Neutrophil (primary cell): ENCODE data around the gene ABCC4.

ENCODE experiments used
- H3K27ac ChIP-seq: fragments of 200-600 bp; sonication (generic); 2 replicates; pipeline ENCODE4 v1.5.1; 2016; ENCODE audit warnings: mild to moderate bottlenecking, moderate library complexity
- H3K27me3 ChIP-seq: fragments of 200-600 bp; sonication (generic); 2 replicates; pipeline ENCODE4 v1.6.0; 2016; ENCODE audit warnings: mild to moderate bottlenecking
- H3K36me3 ChIP-seq: fragments of 200-600 bp; sonication (generic); 2 replicates; pipeline ENCODE4 v1.5.1; 2017
- H3K4me1 ChIP-seq, 2 experiments: fragments of 200-600 bp in 1 of 2; sonication (generic) in 1 of 2; 1 replicate in 1 of 2; 2 replicates in 1 of 2; pipeline versions ENCODE4 v1.5.1 to v1.6.1; 2013 to 2016; ENCODE audit warnings: low read depth in 1 of 2, low read length in 1 of 2, mild to moderate bottlenecking in 1 of 2, moderate library complexity in 1 of 2; ENCODE audit not compliant: control insufficient read depth in 1 of 2, insufficient read depth in 1 of 2
- H3K4me3 ChIP-seq, 2 experiments: fragments of 200-600 bp in 1 of 2; sonication (generic) in 1 of 2; 1 replicate in 1 of 2; 2 replicates in 1 of 2; pipeline ENCODE4 v1.5.1; 2013 to 2016; ENCODE audit warnings: low read depth in 1 of 2, low read length in 1 of 2, mild to moderate bottlenecking in 1 of 2, moderate library complexity in 1 of 2
- H3K9me3 ChIP-seq: fragments of 200-600 bp; sonication (generic); 2 replicates; pipeline ENCODE4 v1.5.1; 2016
- TF ChIP-seq, protein P1 (sequence below): fragments of 200-600 bp; sonication (generic); IDR thresholded peaks from 2 replicates; pipeline ENCODE4 v1.5.1; 2016; ENCODE audit warnings: antibody characterized with exemption

The ABCC4 gene

DNA sequence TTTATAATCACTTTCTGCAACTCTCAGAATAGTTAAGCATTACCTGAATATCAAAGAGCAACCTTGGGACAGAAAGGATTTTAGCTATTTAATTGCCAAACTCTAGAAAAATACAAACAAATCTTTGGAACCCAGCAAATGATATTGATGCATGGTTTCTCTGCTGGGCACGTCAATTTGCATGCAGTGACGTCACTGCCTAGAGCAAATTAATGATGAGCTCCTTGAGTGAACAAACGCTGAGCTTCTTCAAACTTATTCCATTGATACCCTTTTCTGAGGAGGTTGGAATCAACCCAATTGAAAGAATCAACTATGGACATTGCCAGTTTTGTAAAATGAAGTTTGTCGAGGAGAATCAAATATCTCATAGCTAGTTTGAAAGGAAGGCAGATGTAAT, 329.0 kb downstream of the ABCC4 start:
- no peaks in the 10 kb centered on the region for H3K4me1 ChIP-seq
- TF ChIP-seq, protein P1, sequence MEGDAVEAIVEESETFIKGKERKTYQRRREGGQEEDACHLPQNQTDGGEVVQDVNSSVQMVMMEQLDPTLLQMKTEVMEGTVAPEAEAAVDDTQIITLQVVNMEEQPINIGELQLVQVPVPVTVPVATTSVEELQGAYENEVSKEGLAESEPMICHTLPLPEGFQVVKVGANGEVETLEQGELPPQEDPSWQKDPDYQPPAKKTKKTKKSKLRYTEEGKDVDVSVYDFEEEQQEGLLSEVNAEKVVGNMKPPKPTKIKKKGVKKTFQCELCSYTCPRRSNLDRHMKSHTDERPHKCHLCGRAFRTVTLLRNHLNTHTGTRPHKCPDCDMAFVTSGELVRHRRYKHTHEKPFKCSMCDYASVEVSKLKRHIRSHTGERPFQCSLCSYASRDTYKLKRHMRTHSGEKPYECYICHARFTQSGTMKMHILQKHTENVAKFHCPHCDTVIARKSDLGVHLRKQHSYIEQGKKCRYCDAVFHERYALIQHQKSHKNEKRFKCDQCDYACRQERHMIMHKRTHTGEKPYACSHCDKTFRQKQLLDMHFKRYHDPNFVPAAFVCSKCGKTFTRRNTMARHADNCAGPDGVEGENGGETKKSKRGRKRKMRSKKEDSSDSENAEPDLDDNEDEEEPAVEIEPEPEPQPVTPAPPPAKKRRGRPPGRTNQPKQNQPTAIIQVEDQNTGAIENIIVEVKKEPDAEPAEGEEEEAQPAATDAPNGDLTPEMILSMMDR: no peak
- H3K36me3 ChIP-seq: no peaks in the 10 kb centered on the region
- H3K4me3 ChIP-seq: no peak overlapping the region
- H3K27me3 ChIP-seq: peaks cover 75% of the 10 kb centered on the region
- no peak overlapping the region for H3K27ac ChIP-seq
- no peaks in the 10 kb centered on the region for H3K9me3 ChIP-seq
